K562 (cell line): ENCODE data around the gene GEMIN8. TPM values are rescaled to one million over a fixed set of nuclear protein-coding genes. Genes with fewer than 3 reads are reported as not detected.

ENCODE experiments used
- FOSL1 ChIP-seq: fragments of 200-800 bp; sonication (Bioruptor generic); conservative IDR thresholded peaks from 2 replicates; pipeline ENCODE4 v1.6.1; 2016; ENCODE audit warnings: missing genetic modification characterization, missing compliant biosample characterization
- GATAD2A ChIP-seq: fragments of 450-650 bp; IDR thresholded peaks from 2 replicates; pipeline ENCODE4 v1.6.1; 2017
- GTF2F1 ChIP-seq: IDR thresholded peaks from 2 replicates; pipeline ENCODE4 v1.6.1; 2011; ENCODE audit warnings: low read depth, low read length, improper control_type of control experiment
- HDAC2 ChIP-seq: fragments of 450-650 bp; IDR thresholded peaks from 2 replicates; pipeline ENCODE4 v1.6.1; 2016; ENCODE audit warnings: mild to moderate bottlenecking
- HEY1 ChIP-seq: fragments of 250-450 bp; sonication (Bioruptor Pico); IDR thresholded peaks from 2 replicates; pipeline ENCODE4 v1.5.0; 2020; ENCODE audit warnings: mild to moderate bottlenecking, moderate library complexity, borderline replicate concordance
- ILK ChIP-seq: fragments of 450-650 bp; IDR thresholded peaks from 2 replicates; pipeline ENCODE4 v1.6.1; 2016; ENCODE audit warnings: missing genetic modification characterization, low read depth, mild to moderate bottlenecking, missing compliant biosample characterization, moderate library complexity, borderline replicate concordance
- MAFK ChIP-seq: IDR thresholded peaks from 2 replicates; pipeline ENCODE4 v1.6.1; 2011; ENCODE audit warnings: low read length, improper control_type of control experiment
- MEF2A ChIP-seq: IDR thresholded peaks from 2 replicates; pipeline ENCODE4 v1.6.1; 2011; ENCODE audit warnings: low read depth, mild to moderate bottlenecking, low read length, moderate library complexity; ENCODE audit not compliant: control insufficient read depth
- POLR2G ChIP-seq: fragments of 200-400 bp; formaldehyde crosslinking; IDR thresholded peaks from 2 replicates; pipeline ENCODE4 v1.6.1; 2017; ENCODE audit warnings: low read depth, mild to moderate bottlenecking, antibody characterized with exemption, low read length, moderate library complexity
- POLR3G ChIP-seq: IDR thresholded peaks from 2 replicates; pipeline ENCODE4 v1.6.1; 2011; ENCODE audit not compliant: insufficient read length, insufficient replicate concordance; ENCODE audit errors: extremely low read depth
- PYGO2 ChIP-seq: fragments of 450-650 bp; IDR thresholded peaks from 2 replicates; pipeline ENCODE4 v1.6.1; 2016; ENCODE audit warnings: mild to moderate bottlenecking, missing genetic modification characterization, moderate library complexity, missing compliant biosample characterization
- RAD51 ChIP-seq: fragments of 450-650 bp; IDR thresholded peaks from 2 replicates; pipeline ENCODE4 v1.7.1; 2016; ENCODE audit warnings: low read depth, mild to moderate bottlenecking, borderline replicate concordance
- RNF2 ChIP-seq: sonication (generic); IDR thresholded peaks from 2 replicates; pipeline ENCODE4 v1.6.1; 2016
- STAT6 ChIP-seq: sonication (generic); formaldehyde crosslinking; IDR thresholded peaks from 2 replicates; pipeline ENCODE4 v1.8.1; 2023; ENCODE audit warnings: mild to moderate bottlenecking, missing genetic modification reagents
- TAF1 ChIP-seq: IDR thresholded peaks from 2 replicates; pipeline ENCODE4 v1.6.1; 2011; ENCODE audit warnings: mild to moderate bottlenecking, low read length, moderate library complexity; ENCODE audit not compliant: insufficient read depth, control insufficient read depth, severe bottlenecking; ENCODE audit errors: extremely low read depth
- U2AF1 ChIP-seq: fragments of 200-400 bp; formaldehyde crosslinking; optimal IDR thresholded peaks from 2 replicates; pipeline ENCODE3; 2017; ENCODE audit warnings: mild to moderate bottlenecking, low read depth, low read length, moderate library complexity
- ZBTB43 ChIP-seq: sonication (generic); formaldehyde crosslinking; IDR thresholded peaks from 2 replicates; pipeline ENCODE4 v1.8.0; 2023; ENCODE audit warnings: mild to moderate bottlenecking, missing genetic modification reagents
- ZNF121 ChIP-seq: sonication (generic); formaldehyde crosslinking; conservative IDR thresholded peaks from 2 replicates; pipeline ENCODE4 v1.8.0; 2022; ENCODE audit warnings: missing genetic modification reagents
- ZNF24 ChIP-seq: fragments of 450-650 bp; IDR thresholded peaks from 2 replicates; pipeline ENCODE4 v1.6.1; 2016
- ZNF589 ChIP-seq: fragments of 200-800 bp; sonication (Bioruptor generic); IDR thresholded peaks from 2 replicates; pipeline ENCODE4 v1.6.1; 2016; ENCODE audit warnings: low read depth, missing genetic modification characterization, missing compliant biosample characterization
- polyA plus RNA-seq, 8 experiments: library from polyadenylated mRNA; depleted of rRNA in 4 of 8; stranded (reverse) in 5 of 8; unstranded in 3 of 8; fragments of >200 nt; fragmentation: Nextera tagmentation in 2 of 8; fragmentation: Illumina TruSeq in 1 of 8; extraction: Ambion mirVana in 2 of 8; extraction: Trizol in 1 of 8; gene quantifications; 2 replicates each; pipeline versions ENCODE4 v1.2.1 to v1.2.3, GENCODE V29; 2011 to 2014; ENCODE audit warnings: inconsistent platforms in 1 of 8, missing spikeins in 1 of 8
- total RNA-seq, 7 experiments: library from RNA; depleted of rRNA in 6 of 7; stranded (reverse); fragments of >200 nt in 6 of 7; fragmentation: Illumina TruSeq in 2 of 7; extraction: Trizol in 2 of 7; gene quantifications; 2 replicates each; pipeline versions ENCODE4 v1.2.1 to v1.2.3, GENCODE V29; 2011 to 2021; ENCODE audit warnings: low replicate concordance in 1 of 7
- TF ChIP-seq, protein P1 (sequence below): sonication (generic); formaldehyde crosslinking; IDR thresholded peaks from 2 replicates; pipeline ENCODE4 v1.8.0; 2023; ENCODE audit warnings: mild to moderate bottlenecking, missing genetic modification reagents

The GEMIN8 gene
- total and polyA plus RNA-seq, 9 of the 15 experiments (the other 6 are each of a cell fraction or from before 2014, with no cell fraction given): 10.9 to 29.1 (median 16.9) TPM

DNA sequence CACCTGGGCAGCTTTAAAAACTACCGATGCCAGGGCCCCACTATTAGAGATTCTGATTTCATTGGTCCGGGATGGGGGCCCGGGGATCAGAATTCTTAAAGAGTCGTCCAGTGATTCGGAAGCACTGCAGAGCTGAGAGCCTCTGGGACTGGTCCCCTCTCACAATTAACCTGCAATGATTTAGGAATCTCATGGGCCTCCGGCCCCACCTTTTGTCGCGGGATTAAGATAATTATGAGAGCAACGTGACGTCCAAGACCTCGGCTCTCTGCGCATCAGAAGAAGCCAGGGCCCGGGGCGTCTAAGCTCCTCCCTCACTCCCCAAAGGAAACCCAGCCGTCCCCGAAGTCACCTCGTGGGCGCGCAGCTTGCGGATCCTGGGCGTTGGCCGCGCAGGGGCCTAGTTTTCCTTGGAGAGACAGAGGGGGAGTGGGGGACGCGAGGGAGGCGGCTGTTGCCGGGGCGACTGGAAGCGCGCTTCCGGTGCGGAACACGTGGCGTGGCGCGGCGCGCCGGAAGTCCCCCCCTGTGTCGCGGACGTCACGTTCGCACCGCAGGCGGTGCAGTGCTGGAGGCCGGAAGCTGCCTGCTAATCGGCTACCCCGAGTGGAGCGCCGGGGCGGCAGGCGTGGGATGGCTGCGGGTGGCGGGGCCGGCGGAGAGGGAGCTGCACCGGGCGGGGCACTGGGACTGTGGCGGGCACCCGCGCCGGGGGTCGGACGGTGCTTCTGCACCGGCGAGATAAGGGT is at the start of gene GEMIN8 (continued):
- TF ChIP-seq, protein P1, sequence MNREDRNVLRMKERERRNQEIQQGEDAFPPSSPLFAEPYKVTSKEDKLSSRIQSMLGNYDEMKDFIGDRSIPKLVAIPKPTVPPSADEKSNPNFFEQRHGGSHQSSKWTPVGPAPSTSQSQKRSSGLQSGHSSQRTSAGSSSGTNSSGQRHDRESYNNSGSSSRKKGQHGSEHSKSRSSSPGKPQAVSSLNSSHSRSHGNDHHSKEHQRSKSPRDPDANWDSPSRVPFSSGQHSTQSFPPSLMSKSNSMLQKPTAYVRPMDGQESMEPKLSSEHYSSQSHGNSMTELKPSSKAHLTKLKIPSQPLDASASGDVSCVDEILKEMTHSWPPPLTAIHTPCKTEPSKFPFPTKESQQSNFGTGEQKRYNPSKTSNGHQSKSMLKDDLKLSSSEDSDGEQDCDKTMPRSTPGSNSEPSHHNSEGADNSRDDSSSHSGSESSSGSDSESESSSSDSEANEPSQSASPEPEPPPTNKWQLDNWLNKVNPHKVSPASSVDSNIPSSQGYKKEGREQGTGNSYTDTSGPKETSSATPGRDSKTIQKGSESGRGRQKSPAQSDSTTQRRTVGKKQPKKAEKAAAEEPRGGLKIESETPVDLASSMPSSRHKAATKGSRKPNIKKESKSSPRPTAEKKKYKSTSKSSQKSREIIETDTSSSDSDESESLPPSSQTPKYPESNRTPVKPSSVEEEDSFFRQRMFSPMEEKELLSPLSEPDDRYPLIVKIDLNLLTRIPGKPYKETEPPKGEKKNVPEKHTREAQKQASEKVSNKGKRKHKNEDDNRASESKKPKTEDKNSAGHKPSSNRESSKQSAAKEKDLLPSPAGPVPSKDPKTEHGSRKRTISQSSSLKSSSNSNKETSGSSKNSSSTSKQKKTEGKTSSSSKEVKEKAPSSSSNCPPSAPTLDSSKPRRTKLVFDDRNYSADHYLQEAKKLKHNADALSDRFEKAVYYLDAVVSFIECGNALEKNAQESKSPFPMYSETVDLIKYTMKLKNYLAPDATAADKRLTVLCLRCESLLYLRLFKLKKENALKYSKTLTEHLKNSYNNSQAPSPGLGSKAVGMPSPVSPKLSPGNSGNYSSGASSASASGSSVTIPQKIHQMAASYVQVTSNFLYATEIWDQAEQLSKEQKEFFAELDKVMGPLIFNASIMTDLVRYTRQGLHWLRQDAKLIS (CRISPR knock-in tag): peak; percentile 53; the same call in 1 of the 2 replicates
- no peak for TF ChIP-seq ILK (tag)
- no peak for TF ChIP-seq ZBTB43 (CRISPR knock-in tag)
- peak; percentile 61; the same call in 1 of the 2 replicates for TF ChIP-seq RAD51
- TF ChIP-seq POLR3G: no peak
- 0 out of 2 replicates have a peak, but pooled peaks have one; percentile 51 for TF ChIP-seq GATAD2A
- peak; percentile 40 for TF ChIP-seq FOSL1
- no peak for TF ChIP-seq HEY1 (CRISPR knock-in tag)
- TF ChIP-seq TAF1: peak; percentile 64
- no peak for TF ChIP-seq ZNF121
- TF ChIP-seq ZNF589 (CRISPR knock-in tag): no peak
- TF ChIP-seq ZNF24: peak; percentile 54; the same call in 1 of the 2 replicates
- TF ChIP-seq MAFK: no peak
- TF ChIP-seq U2AF1: peak; percentile 23
- no peak for TF ChIP-seq STAT6 (CRISPR knock-in tag)
- TF ChIP-seq HDAC2: no peak
- no peak for TF ChIP-seq PYGO2 (tag)
- TF ChIP-seq RNF2: peak; percentile 65; the same call in 1 of the 2 replicates
- no peak for TF ChIP-seq GTF2F1
- 0 out of 2 replicates have a peak, but pooled peaks have one; percentile 6 for TF ChIP-seq MEF2A
- TF ChIP-seq POLR2G: peak; percentile 93
